Panc1 (cell line): ENCODE results near the gene MANF.

Experiments used
- CTCF ChIP-seq: fragments of 450-650 bp; IDR thresholded peaks from 2 replicates; pipeline ENCODE4 v1.5.1; 2017; ENCODE audit warnings: mild to moderate bottlenecking
- REST ChIP-seq, 2 experiments: IDR thresholded peaks; 2 replicates each; pipeline ENCODE4 v1.6.1; 2011 to 2012; ENCODE audit warnings: low read depth in 2 of 2, control low read depth in 1 of 2, low read length in 1 of 2, mild to moderate bottlenecking in 1 of 2, moderate library complexity in 1 of 2; ENCODE audit not compliant: insufficient read depth in 1 of 2

GRCh38 chr3:51403675-51404074, 18.6 kb downstream of the MANF start:
- TF ChIP-seq CTCF (no peak), REST (IDR thresholded peaks at IDR 0.05; ENCODE audit: insufficient read depth in 1 of 2, low read depth in 2 of 2, low read length in 1 of 2) (no peak)
